GM12874 (cell line): ENCODE data around the gene DEPDC1.

ENCODE experiments used
- CTCF ChIP-seq: IDR thresholded peaks from 2 replicates; pipeline ENCODE4 v1.5.1; 2011; ENCODE audit warnings: low read depth, mild to moderate bottlenecking, control low read depth, low read length, moderate library complexity; ENCODE audit not compliant: insufficient read depth

Gene DEPDC1

GRCh38 chr1:68438310-68438709, 58.6 kb downstream of the DEPDC1 start:
- TF ChIP-seq CTCF = no peak

- no peak for TF ChIP-seq CTCF
Observed at GRCh38 chr1:68433395-68433794, 63.5 kb downstream of the DEPDC1 start.

- no peak for TF ChIP-seq CTCF
Observed at GRCh38 chr1:68431076-68431475, 65.8 kb downstream of the DEPDC1 start.

GRCh38 chr1:68429233-68429808, 67.6 kb downstream of the DEPDC1 start:
- TF ChIP-seq CTCF = no peak

- TF ChIP-seq CTCF = no peak
Observed at GRCh38 chr1:68426594-68426993, 70.3 kb downstream of the DEPDC1 start.
